ENCODE data around the gene BCL2L13.
"Not testable (repeated sequence)": the region's sequence is repeated elsewhere in the genome, so short reads cannot be mapped to it uniquely, and the experiment has no call there.

Gene BCL2L13

GRCh38 chr22:17761138-17761488 lies 122.6 kb downstream of the BCL2L13 start:
- no peak overlapping the region for H3K23ac ChIP-seq (ENCODE audit: low read length in 2 of 2)
- H2BK120ac ChIP-seq (ENCODE audit: low read depth, low read length): no peak overlapping the region
- no peak overlapping the region for H3K9ac ChIP-seq (ENCODE audit: low read length)
- 97% methylated on average over 2 of the region's 4 CpGs for WGBS
- no peak overlapping the region for H3K27ac ChIP-seq (ENCODE audit: low read length, poor library complexity, severe bottlenecking)
- no peak overlapping the region for H4K91ac ChIP-seq (ENCODE audit: low read length)
- H2AK5ac ChIP-seq (ENCODE audit: low read length, severe bottlenecking): no peak overlapping the region
- H3K36me3 ChIP-seq (ENCODE audit: control insufficient read depth in 1 of 2, insufficient read depth in 2 of 2, low read depth in 1 of 2, low read length in 2 of 2): peaks cover 0 to 3% of the 10 kb centered on the region in 2 experiments
- no peak overlapping the region for H3K4me2 ChIP-seq (ENCODE audit: low read length, poor library complexity, severe bottlenecking)
- no peaks in the 10 kb centered on the region for H3K27me3 ChIP-seq (ENCODE audit: control insufficient read depth in 1 of 2, insufficient read depth in 1 of 2, low read length in 2 of 2)
- H3K79me1 ChIP-seq (replicated peaks; ENCODE audit: low read length, poor library complexity, severe bottlenecking): peaks cover 16% of the 10 kb centered on the region
- no peak overlapping the region for H3K18ac ChIP-seq (ENCODE audit: low read depth in 1 of 2, low read length in 2 of 2)
- H4K8ac ChIP-seq (ENCODE audit: low read length): no peak overlapping the region
- H3K9me3 ChIP-seq (ENCODE audit: control insufficient read depth, low read length): no peaks in the 10 kb centered on the region
- DNase-seq: no peak
- no peak overlapping the region for H3K4me3 ChIP-seq (ENCODE audit: insufficient read depth in 1 of 2, low read depth in 1 of 2, low read length in 2 of 2)
- no peak overlapping the region for H2BK15ac ChIP-seq (ENCODE audit: low read depth, poor library complexity, severe bottlenecking)
- no peak overlapping the region for H2BK5ac ChIP-seq (ENCODE audit: low read depth, low read length, poor library complexity, severe bottlenecking)
- no peak overlapping the region for H3K14ac ChIP-seq (ENCODE audit: low read length in 2 of 2)
- no peak overlapping the region for H3K4ac ChIP-seq (ENCODE audit: low read depth in 1 of 2, low read length in 2 of 2)
- no peak overlapping the region for H2AFZ ChIP-seq (ENCODE audit: low read depth, low read length)
- no peak overlapping the region for H2BK12ac ChIP-seq (ENCODE audit: low read length in 2 of 2)
- H3K4me1 ChIP-seq (ENCODE audit: control insufficient read depth, insufficient read depth, low read depth, low read length): peaks cover 3% of the 10 kb centered on the region

- H3K27ac ChIP-seq (ENCODE audit: low read length, poor library complexity, severe bottlenecking); H3K4me3 ChIP-seq (ENCODE audit: insufficient read depth in 1 of 2, low read depth in 1 of 2, low read length in 2 of 2); H2AFZ ChIP-seq (ENCODE audit: low read depth, low read length); H2BK120ac ChIP-seq (ENCODE audit: low read depth, low read length); DNase-seq; H3K27me3 ChIP-seq (ENCODE audit: control insufficient read depth in 1 of 2, insufficient read depth in 1 of 2, low read length in 2 of 2); H4K8ac ChIP-seq (ENCODE audit: low read length); H3K9me3 ChIP-seq (ENCODE audit: control insufficient read depth, low read length); H3K14ac ChIP-seq (ENCODE audit: low read length in 2 of 2); H3K36me3 ChIP-seq (ENCODE audit: control insufficient read depth in 1 of 2, insufficient read depth in 2 of 2, low read depth in 1 of 2, low read length in 2 of 2); H3K4me1 ChIP-seq (ENCODE audit: control insufficient read depth, insufficient read depth, low read depth, low read length); H3K4ac ChIP-seq (ENCODE audit: low read depth in 1 of 2, low read length in 2 of 2); H4K91ac ChIP-seq (ENCODE audit: low read length); H3K18ac ChIP-seq (ENCODE audit: low read depth in 1 of 2, low read length in 2 of 2); H2BK12ac ChIP-seq (ENCODE audit: low read length in 2 of 2); H2AK5ac ChIP-seq (ENCODE audit: low read length, severe bottlenecking); H3K9ac ChIP-seq (ENCODE audit: low read length); H3K4me2 ChIP-seq (ENCODE audit: low read length, poor library complexity, severe bottlenecking); H3K23ac ChIP-seq (ENCODE audit: low read length in 2 of 2); H2BK5ac ChIP-seq (ENCODE audit: low read depth, low read length, poor library complexity, severe bottlenecking); H2BK15ac ChIP-seq (ENCODE audit: low read depth, poor library complexity, severe bottlenecking): not testable (repeated sequence)
- 87% methylated on average over 8 of the region's 10 CpGs for WGBS
- peaks cover 21% of the 10 kb centered on the region for H3K79me1 ChIP-seq (replicated peaks; ENCODE audit: low read length, poor library complexity, severe bottlenecking)
Observed at GRCh38 chr22:17763442-17763841, 124.9 kb downstream of the BCL2L13 start.

GRCh38 chr22:17764036-17764435 lies 125.5 kb downstream of the BCL2L13 start:
- H3K27ac ChIP-seq (ENCODE audit: low read length, poor library complexity, severe bottlenecking): no peak overlapping the region
- no peak overlapping the region for H2AK5ac ChIP-seq (ENCODE audit: low read length, severe bottlenecking)
- no peak overlapping the region for H3K14ac ChIP-seq (ENCODE audit: low read length in 2 of 2)
- no peak overlapping the region for H2BK15ac ChIP-seq (ENCODE audit: low read depth, poor library complexity, severe bottlenecking)
- no peak overlapping the region for H2BK120ac ChIP-seq (ENCODE audit: low read depth, low read length)
- no peak overlapping the region for H3K23ac ChIP-seq (ENCODE audit: low read length in 2 of 2)
- H4K8ac ChIP-seq (ENCODE audit: low read length): no peak overlapping the region
- H3K4ac ChIP-seq (ENCODE audit: low read depth in 1 of 2, low read length in 2 of 2): no peak overlapping the region
- no peak overlapping the region for H2BK5ac ChIP-seq (ENCODE audit: low read depth, low read length, poor library complexity, severe bottlenecking)
- H3K4me2 ChIP-seq (ENCODE audit: low read length, poor library complexity, severe bottlenecking): no peak overlapping the region
- no peak overlapping the region for H3K9ac ChIP-seq (ENCODE audit: low read length)
- H3K4me3 ChIP-seq (ENCODE audit: insufficient read depth in 1 of 2, low read depth in 1 of 2, low read length in 2 of 2): no peak overlapping the region
- no peak overlapping the region for H2AFZ ChIP-seq (ENCODE audit: low read depth, low read length)
- H3K18ac ChIP-seq (ENCODE audit: low read depth in 1 of 2, low read length in 2 of 2): no peak overlapping the region
- peaks cover 20% of the 10 kb centered on the region for H3K79me1 ChIP-seq (replicated peaks; ENCODE audit: low read length, poor library complexity, severe bottlenecking)
- 96% methylated on average over 5 of the region's 5 CpGs for WGBS
- no peaks in the 10 kb centered on the region for H3K27me3 ChIP-seq (ENCODE audit: control insufficient read depth in 1 of 2, insufficient read depth in 1 of 2, low read length in 2 of 2)
- no peak for DNase-seq
- H3K4me1 ChIP-seq (ENCODE audit: control insufficient read depth, insufficient read depth, low read depth, low read length): peaks cover 3% of the 10 kb centered on the region
- peaks cover 0 to under 1% of the 10 kb centered on the region in 2 experiments for H3K36me3 ChIP-seq (ENCODE audit: control insufficient read depth in 1 of 2, insufficient read depth in 2 of 2, low read depth in 1 of 2, low read length in 2 of 2)
- no peak overlapping the region for H2BK12ac ChIP-seq (ENCODE audit: low read length in 2 of 2)
- H3K9me3 ChIP-seq (ENCODE audit: control insufficient read depth, low read length): no peaks in the 10 kb centered on the region
- H4K91ac ChIP-seq (ENCODE audit: low read length): no peak overlapping the region

GRCh38 chr22:17764852-17765251 lies 126.3 kb downstream of the BCL2L13 start:
- not testable (repeated sequence) for H2AFZ ChIP-seq (ENCODE audit: low read depth, low read length); H3K4me3 ChIP-seq (ENCODE audit: insufficient read depth in 1 of 2, low read depth in 1 of 2, low read length in 2 of 2); H3K23ac ChIP-seq (ENCODE audit: low read length in 2 of 2); H4K91ac ChIP-seq (ENCODE audit: low read length); H2BK15ac ChIP-seq (ENCODE audit: low read depth, poor library complexity, severe bottlenecking); H3K27me3 ChIP-seq (ENCODE audit: control insufficient read depth in 1 of 2, insufficient read depth in 1 of 2, low read length in 2 of 2); H3K14ac ChIP-seq (ENCODE audit: low read length in 2 of 2); H3K4me1 ChIP-seq (ENCODE audit: control insufficient read depth, insufficient read depth, low read depth, low read length); H3K18ac ChIP-seq (ENCODE audit: low read depth in 1 of 2, low read length in 2 of 2); H2BK5ac ChIP-seq (ENCODE audit: low read depth, low read length, poor library complexity, severe bottlenecking); H3K4me2 ChIP-seq (ENCODE audit: low read length, poor library complexity, severe bottlenecking); H3K9me3 ChIP-seq (ENCODE audit: control insufficient read depth, low read length); H3K36me3 ChIP-seq (ENCODE audit: control insufficient read depth in 1 of 2, insufficient read depth in 2 of 2, low read depth in 1 of 2, low read length in 2 of 2); H2BK12ac ChIP-seq (ENCODE audit: low read length in 2 of 2); H4K8ac ChIP-seq (ENCODE audit: low read length); H3K9ac ChIP-seq (ENCODE audit: low read length); H3K27ac ChIP-seq (ENCODE audit: low read length, poor library complexity, severe bottlenecking); H2BK120ac ChIP-seq (ENCODE audit: low read depth, low read length); H2AK5ac ChIP-seq (ENCODE audit: low read length, severe bottlenecking); H3K4ac ChIP-seq (ENCODE audit: low read depth in 1 of 2, low read length in 2 of 2); DNase-seq
- H3K79me1 ChIP-seq (replicated peaks; ENCODE audit: low read length, poor library complexity, severe bottlenecking): peaks cover 28% of the 10 kb centered on the region
- 100% methylated on average over 5 of the region's 5 CpGs for WGBS
